Measurements from ENCODE around the gene SLC1A2.

GRCh38 chr11:35402751-35403660, 16.4 kb downstream of the SLC1A2 start:
- TF ChIP-seq CTCF (conservative IDR thresholded peaks at IDR 0.05 in 1 of 2, IDR thresholded peaks at IDR 0.05 in 1 of 2; ENCODE audit: low read depth in 1 of 2, low read length in 2 of 2) (no peak), EZH2 (IDR thresholded peaks at IDR 0.05; ENCODE audit: low read length, missing control alignments) (no peak)
